ENCODE results near the gene LEFTY2.

DNA sequence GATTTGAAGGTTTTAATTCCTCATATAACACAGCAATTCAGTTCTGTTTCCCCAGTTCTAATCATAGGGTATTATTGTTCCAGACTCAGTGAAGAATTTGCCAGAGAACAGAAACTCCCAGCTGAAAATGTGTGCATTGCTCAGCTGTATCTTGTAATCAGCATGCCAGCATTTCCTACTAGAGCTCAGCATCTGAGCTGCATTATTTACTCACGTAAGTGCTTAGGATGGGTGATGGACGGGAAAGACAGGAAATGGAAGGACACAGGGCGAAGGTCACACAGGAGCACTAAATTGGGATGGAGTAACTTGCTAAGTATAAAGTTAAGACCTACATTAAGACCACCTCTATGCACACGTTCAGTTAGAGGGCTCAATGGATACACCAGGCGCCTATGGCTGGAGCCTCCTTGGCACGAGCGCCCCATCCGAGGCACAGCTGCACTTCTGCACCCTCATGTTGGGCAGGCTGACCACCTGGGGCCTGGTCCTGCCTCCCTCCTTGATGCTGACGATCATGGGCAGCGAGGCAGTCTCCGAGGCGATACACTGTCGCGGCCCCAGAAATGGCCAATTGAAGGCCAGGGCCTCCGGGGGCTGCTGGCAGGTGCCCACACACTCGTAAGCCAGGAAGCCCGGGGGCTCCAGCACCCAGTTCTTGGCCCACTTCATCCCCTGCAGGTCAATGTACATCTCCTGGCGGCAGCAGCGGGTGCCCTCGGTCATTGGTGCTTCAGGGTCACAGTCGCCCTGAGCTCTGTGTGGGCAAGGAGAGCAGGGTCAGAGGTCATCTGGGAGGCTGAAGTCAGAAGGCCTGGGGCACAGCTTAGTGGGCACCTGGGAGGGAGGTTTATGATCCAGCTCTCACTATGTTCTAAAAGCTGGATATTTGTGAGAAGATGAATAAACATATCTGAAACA, 3.7 kb downstream of the LEFTY2 start:
- no peak for TF ChIP-seq CTCF (IDR thresholded peaks at IDR 0.05)
- TF ChIP-seq EZH2 (IDR thresholded peaks at IDR 0.05; ENCODE audit: borderline replicate concordance, insufficient read depth, low read depth, low read length, poor library complexity, severe bottlenecking): no peak
